T-helper 1 cell treated with Interleukin-12 subunit alpha and Interleukin-12 subunit beta and Interleukin-4 antibody, amounts not matched to agents 30 μg/mL and 1 μg/mL, for 36 hours (primary cell): ENCODE results near the gene MYO18B.

Experiments used
- H3K27ac Mint-ChIP-seq: one replicate; pipeline ENCODE4 v1.8.0; 2021; ENCODE audit warnings: mild to moderate bottlenecking, mixed read lengths
- H3K27me3 Mint-ChIP-seq: one replicate; pipeline ENCODE4 v1.8.0; 2021; ENCODE audit warnings: low read depth, mixed read lengths
- H3K36me3 Mint-ChIP-seq: one replicate; pipeline ENCODE4 v1.8.0; 2021; ENCODE audit warnings: low read depth, mixed read lengths
- H3K4me1 Mint-ChIP-seq: one replicate; pipeline ENCODE4 v1.8.0; 2021; ENCODE audit warnings: low read depth, mixed read lengths
- H3K4me3 Mint-ChIP-seq: one replicate; pipeline ENCODE4 v1.8.0; 2021; ENCODE audit warnings: mild to moderate bottlenecking, moderate library complexity, mixed read lengths
- H3K9me3 Mint-ChIP-seq: one replicate; pipeline ENCODE4 v1.8.0; 2021; ENCODE audit warnings: mixed read lengths

Gene MYO18B

GRCh38 chr22:25881210-25881755 lies 139.3 kb downstream of the MYO18B start:
- H3K36me3 Mint-ChIP-seq = no peaks in the 10 kb centered on the region
- no peaks in the 10 kb centered on the region for H3K9me3 Mint-ChIP-seq
- H3K4me1 Mint-ChIP-seq = no peaks in the 10 kb centered on the region
- peaks cover 4% of the 10 kb centered on the region for H3K27me3 Mint-ChIP-seq
- no peak overlapping the region for H3K4me3 Mint-ChIP-seq
- no peak overlapping the region for H3K27ac Mint-ChIP-seq

- H3K9me3 Mint-ChIP-seq = no peaks in the 10 kb centered on the region
- no peak overlapping the region for H3K4me3 Mint-ChIP-seq
- H3K27ac Mint-ChIP-seq = no peak overlapping the region
- peaks cover 4% of the 10 kb centered on the region for H3K27me3 Mint-ChIP-seq
- H3K4me1 Mint-ChIP-seq = no peaks in the 10 kb centered on the region
- no peaks in the 10 kb centered on the region for H3K36me3 Mint-ChIP-seq
Observed at GRCh38 chr22:25882360-25882759, 140.4 kb downstream of the MYO18B start.

- Mint-ChIP-seq H3K4me3 (no peak overlapping the region), H3K9me3 (no peaks in the 10 kb centered on the region), H3K4me1 (no peaks in the 10 kb centered on the region), H3K27ac (no peak overlapping the region), H3K27me3 (peaks cover 5% of the 10 kb centered on the region), H3K36me3 (no peaks in the 10 kb centered on the region)
Observed at GRCh38 chr22:25883482-25884033, 141.6 kb downstream of the MYO18B start.

- no peak overlapping the region for H3K27ac Mint-ChIP-seq
- H3K4me3 Mint-ChIP-seq = no peak overlapping the region
- no peaks in the 10 kb centered on the region for H3K9me3 Mint-ChIP-seq
- H3K4me1 Mint-ChIP-seq = no peaks in the 10 kb centered on the region
- H3K36me3 Mint-ChIP-seq = no peaks in the 10 kb centered on the region
- H3K27me3 Mint-ChIP-seq = peaks cover 9% of the 10 kb centered on the region
Observed at GRCh38 chr22:25884121-25884520, 142.1 kb downstream of the MYO18B start.

GRCh38 chr22:25888399-25889054 lies 146.5 kb downstream of the MYO18B start:
- Mint-ChIP-seq H3K9me3 (no peaks in the 10 kb centered on the region), H3K27ac (no peak overlapping the region), H3K27me3 (peaks cover 6% of the 10 kb centered on the region), H3K4me1 (no peaks in the 10 kb centered on the region), H3K36me3 (no peaks in the 10 kb centered on the region), H3K4me3 (no peak overlapping the region)

- H3K36me3 Mint-ChIP-seq = no peaks in the 10 kb centered on the region
- no peak overlapping the region for H3K4me3 Mint-ChIP-seq
- H3K27ac Mint-ChIP-seq = no peak overlapping the region
- H3K27me3 Mint-ChIP-seq = peaks cover 12% of the 10 kb centered on the region
- no peaks in the 10 kb centered on the region for H3K4me1 Mint-ChIP-seq
- H3K9me3 Mint-ChIP-seq = no peaks in the 10 kb centered on the region
Observed at GRCh38 chr22:25890651-25891050, 148.7 kb downstream of the MYO18B start.

GRCh38 chr22:25892678-25893077 lies 150.7 kb downstream of the MYO18B start:
- H3K27me3 Mint-ChIP-seq = peaks cover 12% of the 10 kb centered on the region
- H3K36me3 Mint-ChIP-seq = no peaks in the 10 kb centered on the region
- no peak overlapping the region for H3K4me3 Mint-ChIP-seq
- no peak overlapping the region for H3K27ac Mint-ChIP-seq
- no peaks in the 10 kb centered on the region for H3K9me3 Mint-ChIP-seq
- no peaks in the 10 kb centered on the region for H3K4me1 Mint-ChIP-seq

GRCh38 chr22:25895678-25896077 lies 153.7 kb downstream of the MYO18B start:
- Mint-ChIP-seq H3K4me1 (no peaks in the 10 kb centered on the region), H3K27me3 (peaks cover 5% of the 10 kb centered on the region), H3K9me3 (no peaks in the 10 kb centered on the region), H3K4me3 (no peak overlapping the region), H3K36me3 (no peaks in the 10 kb centered on the region), H3K27ac (no peak overlapping the region)

- Mint-ChIP-seq H3K27me3 (peaks cover 5% of the 10 kb centered on the region), H3K27ac (no peak overlapping the region), H3K9me3 (no peaks in the 10 kb centered on the region), H3K4me1 (no peaks in the 10 kb centered on the region), H3K36me3 (no peaks in the 10 kb centered on the region), H3K4me3 (no peak overlapping the region)
Observed at GRCh38 chr22:25896098-25896497, 154.1 kb downstream of the MYO18B start.

- H3K4me3 Mint-ChIP-seq = no peak overlapping the region
- no peaks in the 10 kb centered on the region for H3K4me1 Mint-ChIP-seq
- no peaks in the 10 kb centered on the region for H3K9me3 Mint-ChIP-seq
Observed at GRCh38 chr22:25896592-25896991, 154.6 kb downstream of the MYO18B start.

GRCh38 chr22:25898707-25899365 lies 156.8 kb downstream of the MYO18B start:
- H3K27me3 Mint-ChIP-seq = peaks cover 2% of the 10 kb centered on the region
- no peak overlapping the region for H3K4me3 Mint-ChIP-seq
- H3K36me3 Mint-ChIP-seq = no peaks in the 10 kb centered on the region
- no peaks in the 10 kb centered on the region for H3K9me3 Mint-ChIP-seq
- no peaks in the 10 kb centered on the region for H3K4me1 Mint-ChIP-seq
- H3K27ac Mint-ChIP-seq = no peak overlapping the region

More at GRCh38 chr22:25896592-25896991, 154.6 kb downstream of the MYO18B start:
- no peak overlapping the region for H3K27ac Mint-ChIP-seq
- H3K27me3 Mint-ChIP-seq = peaks cover 5% of the 10 kb centered on the region
- H3K36me3 Mint-ChIP-seq = no peaks in the 10 kb centered on the region

- no peak overlapping the region for H3K27ac Mint-ChIP-seq
- H3K27me3 Mint-ChIP-seq = no peaks in the 10 kb centered on the region
- no peaks in the 10 kb centered on the region for H3K4me1 Mint-ChIP-seq
- no peaks in the 10 kb centered on the region for H3K9me3 Mint-ChIP-seq
- H3K36me3 Mint-ChIP-seq = peaks cover 4% of the 10 kb centered on the region
- H3K4me3 Mint-ChIP-seq = no peak overlapping the region
Observed at GRCh38 chr22:25899566-25899965, 157.6 kb downstream of the MYO18B start.

GRCh38 chr22:25900390-25900789 lies 158.4 kb downstream of the MYO18B start:
- H3K36me3 Mint-ChIP-seq = peaks cover 4% of the 10 kb centered on the region
- H3K4me3 Mint-ChIP-seq = no peak overlapping the region
- H3K27ac Mint-ChIP-seq = no peak overlapping the region
- H3K4me1 Mint-ChIP-seq = no peaks in the 10 kb centered on the region
- H3K27me3 Mint-ChIP-seq = no peaks in the 10 kb centered on the region
- H3K9me3 Mint-ChIP-seq = no peaks in the 10 kb centered on the region

- Mint-ChIP-seq H3K36me3 (peaks cover 4% of the 10 kb centered on the region), H3K4me1 (no peaks in the 10 kb centered on the region), H3K4me3 (no peak overlapping the region), H3K27me3 (no peaks in the 10 kb centered on the region), H3K9me3 (no peaks in the 10 kb centered on the region), H3K27ac (no peak overlapping the region)
Observed at GRCh38 chr22:25900880-25901279, 158.9 kb downstream of the MYO18B start.

- H3K9me3 Mint-ChIP-seq = no peaks in the 10 kb centered on the region
- no peak overlapping the region for H3K4me3 Mint-ChIP-seq
- H3K4me1 Mint-ChIP-seq = no peaks in the 10 kb centered on the region
- peaks cover 4% of the 10 kb centered on the region for H3K36me3 Mint-ChIP-seq
- H3K27me3 Mint-ChIP-seq = no peaks in the 10 kb centered on the region
- no peak overlapping the region for H3K27ac Mint-ChIP-seq
Observed at GRCh38 chr22:25902402-25902801, 160.4 kb downstream of the MYO18B start.
